B cell (primary cell): ENCODE results near the gene SEPTIN2. TPM values are rescaled to one million over a fixed set of nuclear protein-coding genes. Genes with fewer than 3 reads are reported as not detected.

Experiments used
- ATAC-seq: fragments of 200-7000 bp; cut with Tn5 transposase; one replicate; pipeline ENCODE4 v1.10.0; 2021; ENCODE audit warnings: low read depth, mild to moderate bottlenecking, moderate number of reproducible peaks, moderate library complexity
- CTCF ChIA-PET: fragments of 350-600 bp; sonication (Branson Sonifier 250); formaldehyde crosslinking; loops from one replicate; lab custom pipeline; 2021; ENCODE audit warnings: antibody characterized with exemption, inconsistent platforms; lab: Charles Lee
- POLR2A ChIA-PET: fragments of 350-600 bp; sonication (Branson Sonifier 250); formaldehyde crosslinking; loops from one replicate; lab custom pipeline; 2021; ENCODE audit warnings: antibody characterized with exemption; lab: Charles Lee
- DNase-seq: peaks from one replicate; pipeline ENCODE4 v3.0.0; 2013
- H2AFZ ChIP-seq: 2 replicates; pipeline ENCODE4 v1.6.1; 2012; ENCODE audit warnings: mild to moderate bottlenecking, low read depth, low read length; ENCODE audit not compliant: insufficient read depth, poor library complexity, severe bottlenecking
- H3K27ac ChIP-seq, 2 donors: 1 replicate in 1 of 2; 2 replicates in 1 of 2; pipeline ENCODE4 v1.5.1; 2012 to 2013; ENCODE audit warnings: low read length in 2 of 2, mild to moderate bottlenecking in 2 of 2, moderate library complexity in 1 of 2
- H3K27me3 ChIP-seq, 4 experiments: fragments of 200-600 bp in 1 of 4; sonication (generic) in 1 of 4; replicated peaks in 1 of 4; 1 replicate in 2 of 4; 2 replicates in 2 of 4; pipeline versions ENCODE4 v1.6.1 to v1.7.0; 2013 to 2016; ENCODE audit warnings: low read length in 3 of 4, mild to moderate bottlenecking in 2 of 4, mixed read lengths in 1 of 4, moderate library complexity in 1 of 4; ENCODE audit not compliant: insufficient read depth in 4 of 4, control insufficient read depth in 3 of 4; ENCODE audit errors: control extremely low read depth in 1 of 4
- H3K36me3 ChIP-seq, 2 experiments: replicated peaks in 1 of 2; 1 replicate in 1 of 2; 2 replicates in 1 of 2; pipeline versions ENCODE4 v1.6.1 to v1.7.1; 2013; ENCODE audit warnings: low read length in 1 of 2; ENCODE audit not compliant: insufficient read depth in 2 of 2, control insufficient read depth in 1 of 2; ENCODE audit errors: control extremely low read depth in 1 of 2, extremely low read depth in 1 of 2
- H3K4me1 ChIP-seq, 2 donors: fragments of 200-600 bp in 1 of 2; sonication (generic) in 1 of 2; 1 replicate in 1 of 2; 2 replicates in 1 of 2; pipeline versions ENCODE4 v1.5.1 to v1.6.1; 2013 to 2017; ENCODE audit warnings: low read length in 2 of 2; ENCODE audit not compliant: control insufficient read depth in 2 of 2, insufficient read depth in 2 of 2
- H3K4me2 ChIP-seq: replicated peaks from 2 replicates; pipeline ENCODE3; 2012; ENCODE audit warnings: mild to moderate bottlenecking, low read depth, low read length; ENCODE audit not compliant: poor library complexity, severe bottlenecking
- H3K4me3 ChIP-seq, 5 experiments: fragments of 200-600 bp in 1 of 5; sonication (generic) in 1 of 5; 1 replicate in 3 of 5; 2 replicates in 2 of 5; pipeline versions ENCODE4 v1.5.1 to v1.7.0; 2011 to 2016; ENCODE audit warnings: low read length in 4 of 5, mild to moderate bottlenecking in 4 of 5, low read depth in 2 of 5, control low read depth in 1 of 5, moderate library complexity in 1 of 5; ENCODE audit not compliant: insufficient read depth in 1 of 5; ENCODE audit errors: control extremely low read depth in 1 of 5, extremely low read depth in 1 of 5
- H3K79me2 ChIP-seq: fragments of 200-600 bp; sonication (generic); one replicate; pipeline ENCODE4 v1.6.0; 2016; ENCODE audit warnings: low read length; ENCODE audit not compliant: control insufficient read depth, insufficient read depth
- H3K9ac ChIP-seq: fragments of 200-600 bp; sonication (generic); 2 replicates; pipeline ENCODE4 v1.6.1; 2017; ENCODE audit warnings: mild to moderate bottlenecking, low read length, moderate library complexity
- H3K9me3 ChIP-seq, 3 donors: one replicate each; pipeline versions ENCODE4 v1.6.1 to v1.7.1; 2013; ENCODE audit warnings: low read length in 2 of 3; ENCODE audit not compliant: control insufficient read depth in 2 of 3, insufficient read depth in 1 of 3; ENCODE audit errors: control extremely low read depth in 1 of 3
- H4K20me1 ChIP-seq: 2 replicates; pipeline ENCODE4 v1.6.0; 2012; ENCODE audit warnings: mild to moderate bottlenecking, low read length; ENCODE audit not compliant: insufficient read depth, control insufficient read depth, poor library complexity, severe bottlenecking
- H3K27ac Mint-ChIP-seq: one replicate; pipeline ENCODE4 v1.8.0; 2021; ENCODE audit warnings: mixed read lengths
- H3K27me3 Mint-ChIP-seq: one replicate; pipeline ENCODE4 v1.8.0; 2021; ENCODE audit warnings: mixed read lengths
- H3K4me1 Mint-ChIP-seq: one replicate; pipeline ENCODE4 v1.8.0; 2021; ENCODE audit warnings: mixed read lengths
- H3K4me3 Mint-ChIP-seq: one replicate; pipeline ENCODE4 v1.8.0; 2021; ENCODE audit warnings: mixed read lengths
- H3K9me3 Mint-ChIP-seq: one replicate; pipeline ENCODE4 v1.8.0; 2022; ENCODE audit warnings: mixed read lengths; ENCODE audit not compliant: insufficient read depth
- EZH2 ChIP-seq: IDR thresholded peaks from 2 replicates; pipeline ENCODE4 v1.6.1; 2012; ENCODE audit warnings: borderline replicate concordance, low read depth, mild to moderate bottlenecking, moderate library complexity, low read length; ENCODE audit not compliant: insufficient read depth, poor library complexity, severe bottlenecking
- WGBS: methylation state at CpG from one replicate; pipeline ENCODE4 v1.1.5; 2013; ENCODE audit warnings: missing lambda C conversion rate; ENCODE audit not compliant: insufficient coverage; 5-methylcytosine and 5-hydroxymethylcytosine counted together
- intact Hi-C: fragments of 100-400 bp; cut with micrococcal nuclease; formaldehyde crosslinking; loops from one replicate; pipeline ENCODE4 v1.10.0; 2022
- polyA plus RNA-seq: library from polyadenylated mRNA; depleted of rRNA; stranded (reverse); fragments of >200 nt; gene quantifications from 2 replicates; pipeline ENCODE4 v1.2.3, GENCODE V29; 2012
- total RNA-seq, 2 donors: library from RNA; stranded (reverse); fragments of 120-200 nt in 1 of 2; gene quantifications; 1 replicate in 1 of 2; 2 replicates in 1 of 2; pipeline versions ENCODE4 v1.2.3 to v1.2.4, GENCODE V29; 2013 to 2022
- TF ChIP-seq, protein P1 (sequence below): fragments of 200-600 bp; IDR thresholded peaks from one replicate; pipeline ENCODE4 v1.8.0; 2022; ENCODE audit warnings: antibody characterized with exemption, mild to moderate bottlenecking

The SEPTIN2 gene
- total and polyA plus RNA-seq, 2 donors (not counting 1 experiment from before 2014, with no cell fraction given), result 71.8 to 270 TPM

DNA sequence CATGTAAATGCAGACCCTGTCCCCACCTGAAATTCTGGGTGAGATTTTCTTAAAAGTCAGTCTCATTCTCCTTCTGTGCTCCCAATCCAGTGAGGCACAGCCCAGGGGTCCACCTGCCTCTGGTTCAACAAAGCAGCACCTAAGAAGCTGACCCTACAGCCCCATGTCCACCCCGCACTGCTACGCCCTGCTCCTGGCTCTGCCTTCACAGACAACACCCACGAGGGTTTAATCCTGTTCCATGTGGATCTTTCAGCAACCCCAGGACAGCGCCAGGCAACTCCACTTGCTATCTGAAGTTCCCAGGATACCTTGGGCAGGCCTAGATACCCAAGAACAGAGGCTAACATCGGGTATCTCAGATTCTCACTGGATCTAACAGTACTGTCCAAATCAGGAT lies 45.2 kb upstream of the SEPTIN2 start:
- intact Hi-C loops, result loop anchor here (5.0 kb wide), 1 partner anchor 367 kb away; the partner anchor contains the start of genes ATG4B and THAP4
- H3K4me1 Mint-ChIP-seq, result peaks cover 31% of the 10 kb centered on the region
- H4K20me1 ChIP-seq, result peaks cover 52% of the 10 kb centered on the region

DNA sequence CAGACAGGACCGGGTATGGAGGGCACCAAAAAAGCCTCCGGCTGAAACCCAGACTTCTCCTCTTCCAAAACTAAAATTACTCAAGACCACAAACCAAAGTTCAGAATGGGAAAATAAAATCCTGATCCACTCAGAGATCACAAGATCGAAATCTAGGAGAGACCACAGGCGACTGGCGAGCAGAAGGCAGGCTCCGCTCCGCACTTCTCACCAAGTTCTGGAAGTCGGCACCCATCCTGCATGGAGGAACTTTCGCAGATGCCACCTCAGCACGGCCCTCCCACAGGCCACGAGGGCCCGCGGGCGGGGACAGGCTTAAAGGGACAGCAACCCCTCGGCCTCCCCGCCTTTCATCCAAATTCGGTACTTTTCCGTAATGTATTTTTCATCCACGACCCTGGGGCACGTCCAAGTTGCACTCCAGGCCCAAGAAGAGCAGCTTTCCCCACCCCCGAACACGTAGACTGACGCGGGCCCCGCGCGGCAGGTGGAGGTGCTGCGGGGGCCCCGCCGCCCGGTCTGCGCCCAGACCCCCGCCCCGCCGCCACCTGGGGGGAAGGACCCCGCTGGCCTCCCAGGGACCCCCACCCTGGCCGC lies 43.9 kb upstream of the SEPTIN2 start:
- Histone ChIP-seq H3K27ac (peak overlapping the region; percentile 21 to 40), H3K79me2 (peaks cover 46% of the 10 kb centered on the region), H3K9me3 (no peaks in the 10 kb centered on the region), H3K36me3 (no peaks in the 10 kb centered on the region), H3K4me3 (peak overlapping the region; percentile 62 to 81 (median 67)), H2AFZ (peak overlapping the region; percentile 65), H4K20me1 (peaks cover 51% of the 10 kb centered on the region), H3K9ac (peak overlapping the region; percentile 74), H3K4me1 (peaks cover 12 to 21% of the 10 kb centered on the region in 2 donors), H3K4me2 (peak overlapping the region; percentile 85), H3K27me3 (no peaks in the 10 kb centered on the region)
- Mint-ChIP-seq H3K4me1 (peaks cover 31% of the 10 kb centered on the region), H3K27ac (peak overlapping the region; percentile 92), H3K9me3 (no peaks in the 10 kb centered on the region), H3K4me3 (peak overlapping the region; percentile 98), H3K27me3 (no peaks in the 10 kb centered on the region)
- CTCF ChIA-PET, result interaction anchor here (1.0 to 1.3 kb wide), 2 partner anchors 40 to 42 kb away, joined by 3 read pairs; no protein-coding TSS in a partner anchor
- TF ChIP-seq, protein P1, sequence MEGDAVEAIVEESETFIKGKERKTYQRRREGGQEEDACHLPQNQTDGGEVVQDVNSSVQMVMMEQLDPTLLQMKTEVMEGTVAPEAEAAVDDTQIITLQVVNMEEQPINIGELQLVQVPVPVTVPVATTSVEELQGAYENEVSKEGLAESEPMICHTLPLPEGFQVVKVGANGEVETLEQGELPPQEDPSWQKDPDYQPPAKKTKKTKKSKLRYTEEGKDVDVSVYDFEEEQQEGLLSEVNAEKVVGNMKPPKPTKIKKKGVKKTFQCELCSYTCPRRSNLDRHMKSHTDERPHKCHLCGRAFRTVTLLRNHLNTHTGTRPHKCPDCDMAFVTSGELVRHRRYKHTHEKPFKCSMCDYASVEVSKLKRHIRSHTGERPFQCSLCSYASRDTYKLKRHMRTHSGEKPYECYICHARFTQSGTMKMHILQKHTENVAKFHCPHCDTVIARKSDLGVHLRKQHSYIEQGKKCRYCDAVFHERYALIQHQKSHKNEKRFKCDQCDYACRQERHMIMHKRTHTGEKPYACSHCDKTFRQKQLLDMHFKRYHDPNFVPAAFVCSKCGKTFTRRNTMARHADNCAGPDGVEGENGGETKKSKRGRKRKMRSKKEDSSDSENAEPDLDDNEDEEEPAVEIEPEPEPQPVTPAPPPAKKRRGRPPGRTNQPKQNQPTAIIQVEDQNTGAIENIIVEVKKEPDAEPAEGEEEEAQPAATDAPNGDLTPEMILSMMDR, result no peak
- no peak for TF ChIP-seq EZH2
- intact Hi-C loops, result loop anchor here (1.0 to 5.0 kb wide), 4 partner anchors 44 to 365 kb away; partner anchors contain the start of genes ATG4B, FARP2 and THAP4
- ATAC-seq, result peak; percentile 70
- WGBS, result under 1% methylated on average over 32 of the region's 37 CpGs
- POLR2A ChIA-PET, result no interaction called here
- DNase-seq, result peak; percentile 68

More for the DNA sequence above, 45.2 kb upstream of the SEPTIN2 start:
- 92% methylated on average over 5 of the region's 5 CpGs for WGBS
- no peak overlapping the region for H3K27ac Mint-ChIP-seq
- TF ChIP-seq EZH2, result no peak
- TF ChIP-seq, protein P1, result no peak
- Histone ChIP-seq H3K4me3 (no peak overlapping the region), H3K36me3 (peaks cover 0 to 6% of the 10 kb centered on the region in 2 experiments), H2AFZ (no peak overlapping the region), H3K27ac (no peak overlapping the region), H3K79me2 (peaks cover 39% of the 10 kb centered on the region), H3K4me2 (no peak overlapping the region), H3K9ac (no peak overlapping the region), H3K9me3 (no peaks in the 10 kb centered on the region), H3K27me3 (no peaks in the 10 kb centered on the region), H3K4me1 (peaks cover 12 to 21% of the 10 kb centered on the region in 2 donors)
- peak overlapping the region; percentile 98 for H3K4me3 Mint-ChIP-seq
- H3K27me3 Mint-ChIP-seq, result no peaks in the 10 kb centered on the region
- no peak for DNase-seq
- ChIA-PET CTCF (interaction anchor here (1.0 kb wide), 1 partner anchor 41 kb away, joined by 3 read pairs; no protein-coding TSS in a partner anchor), POLR2A (no interaction called here)
- no peaks in the 10 kb centered on the region for H3K9me3 Mint-ChIP-seq
- no peak for ATAC-seq
